ENCODE data around the gene FHL1.

The FHL1 gene

DNA sequence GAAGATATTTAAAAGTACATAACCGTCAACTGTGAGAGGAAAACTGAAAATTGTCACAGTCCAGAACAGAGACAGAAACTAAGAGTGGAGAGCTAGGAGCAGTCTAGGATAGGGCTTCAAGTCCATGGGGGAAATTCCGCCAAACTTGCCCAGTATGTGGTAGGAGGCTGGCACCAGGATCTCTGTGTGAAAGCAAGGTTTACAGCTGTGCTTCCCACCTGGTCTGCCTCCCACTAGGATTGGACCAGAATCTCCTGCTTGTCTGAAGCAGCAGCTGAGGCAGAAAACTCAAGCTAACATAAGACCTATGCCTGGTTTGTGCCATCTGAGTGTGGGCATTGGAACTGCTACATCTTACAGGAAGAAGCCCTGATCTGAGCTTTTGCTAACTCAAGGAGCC lies 18.6 kb upstream of the FHL1 start:
- H3K4me3 ChIP-seq (ENCODE audit: low read depth, low read length) = no peak overlapping the region
- TF ChIP-seq, protein P1, sequence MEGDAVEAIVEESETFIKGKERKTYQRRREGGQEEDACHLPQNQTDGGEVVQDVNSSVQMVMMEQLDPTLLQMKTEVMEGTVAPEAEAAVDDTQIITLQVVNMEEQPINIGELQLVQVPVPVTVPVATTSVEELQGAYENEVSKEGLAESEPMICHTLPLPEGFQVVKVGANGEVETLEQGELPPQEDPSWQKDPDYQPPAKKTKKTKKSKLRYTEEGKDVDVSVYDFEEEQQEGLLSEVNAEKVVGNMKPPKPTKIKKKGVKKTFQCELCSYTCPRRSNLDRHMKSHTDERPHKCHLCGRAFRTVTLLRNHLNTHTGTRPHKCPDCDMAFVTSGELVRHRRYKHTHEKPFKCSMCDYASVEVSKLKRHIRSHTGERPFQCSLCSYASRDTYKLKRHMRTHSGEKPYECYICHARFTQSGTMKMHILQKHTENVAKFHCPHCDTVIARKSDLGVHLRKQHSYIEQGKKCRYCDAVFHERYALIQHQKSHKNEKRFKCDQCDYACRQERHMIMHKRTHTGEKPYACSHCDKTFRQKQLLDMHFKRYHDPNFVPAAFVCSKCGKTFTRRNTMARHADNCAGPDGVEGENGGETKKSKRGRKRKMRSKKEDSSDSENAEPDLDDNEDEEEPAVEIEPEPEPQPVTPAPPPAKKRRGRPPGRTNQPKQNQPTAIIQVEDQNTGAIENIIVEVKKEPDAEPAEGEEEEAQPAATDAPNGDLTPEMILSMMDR (IDR thresholded peaks at IDR 0.05; ENCODE audit: low read depth, low read length) = no peak

DNA sequence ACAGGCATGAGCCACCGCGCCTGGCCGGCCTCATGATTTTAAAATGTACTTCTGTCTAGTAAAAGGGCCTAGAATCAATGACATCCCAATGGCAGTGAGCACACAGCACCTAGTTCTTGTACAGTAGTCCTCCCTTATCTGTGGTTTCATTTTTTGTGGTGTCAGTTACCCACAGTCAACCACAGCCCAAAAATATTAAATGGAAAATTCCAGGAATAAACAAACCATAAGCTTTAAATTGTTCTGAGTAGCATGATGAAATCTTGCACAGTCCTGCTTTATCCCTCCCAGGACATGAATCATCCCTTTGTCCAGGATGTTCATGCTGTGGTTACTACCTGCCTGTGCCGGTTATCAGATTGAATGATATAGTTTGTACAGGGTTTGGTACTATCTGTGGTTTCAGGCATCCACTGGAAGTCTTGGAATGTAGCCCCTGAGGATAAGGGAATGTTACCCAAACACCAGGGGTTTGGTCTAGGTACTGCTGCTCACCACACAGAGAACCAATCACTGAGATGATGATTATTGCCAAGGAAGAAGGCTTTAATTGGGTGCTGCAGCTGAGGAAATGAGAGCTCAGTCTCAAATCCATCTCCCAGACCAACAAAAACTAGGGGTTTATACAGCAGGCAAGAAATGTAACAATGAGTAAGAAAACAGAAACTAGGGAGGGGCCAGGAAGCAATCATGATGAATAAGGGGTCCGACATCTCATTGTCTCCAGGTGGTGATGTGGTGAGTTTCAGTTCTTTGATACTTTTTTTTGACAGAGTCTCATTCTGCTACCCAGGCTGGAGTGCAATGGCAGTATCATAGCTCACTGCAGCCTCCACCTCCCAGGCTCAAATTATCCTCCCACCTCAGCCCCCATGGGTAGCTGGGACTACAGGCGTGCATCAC lies 16.2 kb upstream of the FHL1 start:
- TF ChIP-seq, protein P1 (IDR thresholded peaks at IDR 0.05; ENCODE audit: low read depth, low read length) = no peak

DNA sequence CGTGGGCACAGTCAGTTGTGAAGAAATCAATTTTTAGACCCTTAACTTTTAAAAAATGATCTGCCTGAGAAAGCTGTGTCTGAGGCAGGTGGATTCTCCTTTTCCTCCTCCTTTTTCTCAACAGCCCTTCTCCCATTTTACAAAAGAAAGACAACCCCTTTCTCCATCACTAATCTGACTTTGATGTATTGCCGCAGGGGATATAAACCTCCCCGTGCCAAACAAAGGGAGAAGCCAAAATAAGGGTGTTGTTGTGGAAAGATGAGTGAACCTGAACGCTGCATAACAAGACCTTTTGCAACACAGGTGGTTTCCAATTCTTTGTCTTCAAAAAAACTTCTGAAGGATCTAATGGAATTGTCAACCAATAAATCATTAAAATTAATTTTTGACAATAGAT lies 8.4 kb upstream of the FHL1 start:
- TF ChIP-seq, protein P1 (IDR thresholded peaks at IDR 0.05; ENCODE audit: low read depth, low read length) = no peak
- no peak overlapping the region for H3K4me3 ChIP-seq (ENCODE audit: low read depth, low read length)

More for the DNA sequence above, 16.2 kb upstream of the FHL1 start:
- H3K4me3 ChIP-seq (ENCODE audit: low read depth, low read length) = no peak overlapping the region

DNA sequence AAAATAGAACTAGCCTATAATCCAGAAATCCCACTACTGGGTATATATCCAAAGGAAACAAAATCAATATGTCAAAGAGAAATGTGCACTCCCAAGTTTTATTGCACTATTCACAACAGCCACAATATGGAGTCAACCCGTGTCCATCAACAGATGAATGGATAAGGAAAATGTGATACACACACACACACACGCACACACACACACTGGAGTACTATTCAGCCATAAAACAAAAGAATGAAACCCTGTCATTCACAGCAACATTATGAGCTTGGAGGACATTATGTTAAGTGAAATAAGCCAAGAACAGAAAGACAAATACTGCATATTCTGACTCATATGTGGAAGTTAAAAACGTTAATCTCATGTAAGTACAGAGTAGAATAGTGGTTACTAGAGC lies 5.8 kb upstream of the FHL1 start:
- TF ChIP-seq, protein P1 (IDR thresholded peaks at IDR 0.05; ENCODE audit: low read depth, low read length) = no peak
- H3K4me3 ChIP-seq (ENCODE audit: low read depth, low read length) = no peak overlapping the region

DNA sequence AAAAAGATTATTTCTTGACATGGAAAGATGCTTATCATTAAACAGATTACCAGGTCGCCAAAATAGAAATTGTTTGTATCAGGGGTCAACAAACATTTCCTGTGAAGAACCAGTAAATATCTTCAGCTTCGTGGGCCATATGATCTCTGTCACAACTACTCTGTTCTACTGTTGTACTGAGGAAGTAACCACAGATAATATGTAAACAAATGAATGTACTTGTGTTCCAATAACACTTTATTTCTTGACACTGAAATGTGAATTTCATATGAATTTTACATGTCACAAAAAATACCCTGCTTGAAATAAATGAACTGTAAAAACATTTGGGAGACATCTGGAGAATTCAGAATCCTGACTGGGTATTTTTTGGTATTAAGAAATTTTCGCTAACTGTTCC lies 4.7 kb upstream of the FHL1 start:
- no peak overlapping the region for H3K4me3 ChIP-seq (ENCODE audit: low read depth, low read length)
- TF ChIP-seq, protein P1 (IDR thresholded peaks at IDR 0.05; ENCODE audit: low read depth, low read length) = no peak

DNA sequence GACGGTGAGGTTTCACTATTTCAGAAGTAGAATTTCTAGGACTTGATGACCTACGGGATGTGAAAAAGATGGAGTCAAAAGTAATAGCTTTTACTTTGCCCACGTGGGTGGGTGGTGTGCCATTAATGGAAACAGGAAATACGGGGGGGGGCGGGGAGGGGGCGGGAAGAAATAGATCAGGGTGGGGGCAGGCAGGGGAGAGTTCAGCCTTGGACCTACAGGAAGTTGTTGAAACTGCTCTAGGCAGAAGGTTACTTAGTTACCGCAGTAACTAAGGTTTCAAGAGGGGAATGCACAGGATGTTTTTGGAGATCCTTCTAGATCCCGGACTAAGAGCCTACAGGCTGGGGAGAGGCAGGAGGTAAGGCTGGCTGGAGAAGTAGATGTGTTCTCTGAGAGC lies 3.6 kb upstream of the FHL1 start:
- no peak overlapping the region for H3K4me3 ChIP-seq (ENCODE audit: low read depth, low read length)

More for the DNA sequence above, 3.6 kb upstream of the FHL1 start:
- TF ChIP-seq, protein P1 (IDR thresholded peaks at IDR 0.05; ENCODE audit: low read depth, low read length) = no peak
